Hematopoietic multipotent progenitor cell treated with erythropoietin and hydrocortisone succinate and interleukin-3 and kit ligand, for 8 days (in vitro differentiated cells): ENCODE measurements around the gene MPDZ.

Source experiments
- DNase-seq: peaks from one replicate; pipeline ENCODE4 v3.0.0-alpha.2; 2015

Gene MPDZ

DNA sequence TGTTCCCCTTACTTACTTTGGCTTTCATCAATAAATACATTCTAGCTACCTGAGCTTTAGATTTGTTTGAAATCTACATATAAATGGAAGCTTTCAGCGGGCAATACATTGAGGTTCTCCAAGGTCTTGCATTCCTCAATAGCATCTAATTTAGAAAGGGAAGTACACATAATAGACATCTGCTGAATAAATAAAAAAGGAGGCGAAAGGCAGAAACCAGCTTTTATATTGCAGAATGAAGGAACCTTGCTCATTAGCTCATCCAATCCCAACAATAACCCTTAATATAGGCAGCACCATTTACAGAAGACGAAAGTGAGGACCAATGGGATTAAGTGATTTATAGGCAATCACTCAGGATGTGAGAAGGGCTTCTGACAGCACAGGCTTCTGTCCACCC is 147.5 kb downstream of the MPDZ start:
- no peak for DNase-seq

DNA sequence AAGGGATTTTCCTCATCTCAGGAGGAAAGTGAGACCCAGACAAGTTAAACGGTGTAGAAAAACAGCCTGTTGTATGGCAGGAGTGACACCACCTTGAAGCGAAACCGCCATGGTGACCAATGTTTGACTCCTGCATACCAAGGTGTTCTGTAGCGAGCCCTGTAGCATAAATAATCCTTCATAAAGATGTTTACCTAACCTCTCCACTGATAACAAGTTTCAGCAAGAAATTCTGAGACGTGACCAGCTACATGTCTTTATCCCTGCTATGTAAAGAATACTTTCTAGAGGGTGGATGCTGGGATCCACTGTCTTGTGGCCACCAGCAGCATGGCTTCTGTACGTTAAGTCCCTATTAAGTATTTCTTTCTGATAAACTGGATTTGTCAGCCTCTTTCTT is 148.1 kb downstream of the MPDZ start:
- no peak for DNase-seq

DNA sequence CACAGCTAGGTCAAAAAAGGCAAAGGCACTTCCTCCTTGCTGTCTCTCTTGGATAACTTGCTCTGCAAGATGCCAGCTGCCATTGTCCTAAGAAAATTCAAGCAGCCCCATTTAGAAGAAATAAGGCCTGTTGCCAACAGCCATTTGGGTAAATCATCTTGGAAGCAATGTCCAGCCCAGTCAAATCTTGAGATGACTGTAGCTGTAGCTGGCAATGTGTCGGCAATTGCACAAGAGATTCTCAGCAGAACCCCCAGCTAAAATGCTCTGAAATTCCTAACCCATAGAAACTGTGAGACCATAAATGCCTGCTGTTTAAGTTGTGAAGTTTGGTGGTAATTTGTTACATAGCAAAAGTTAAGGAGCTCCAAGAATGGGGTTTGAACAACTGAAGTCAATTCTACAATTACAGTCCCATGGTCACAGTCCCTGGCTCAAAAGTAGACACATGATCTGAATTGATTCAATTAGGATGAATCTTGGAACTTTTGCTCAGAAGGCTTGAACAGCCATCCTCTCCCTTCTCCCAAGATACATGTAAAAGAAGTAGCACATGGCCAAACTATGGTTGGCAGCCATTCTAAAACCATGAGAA is 151.1 kb downstream of the MPDZ start:
- DNase-seq, result no peak

DNA sequence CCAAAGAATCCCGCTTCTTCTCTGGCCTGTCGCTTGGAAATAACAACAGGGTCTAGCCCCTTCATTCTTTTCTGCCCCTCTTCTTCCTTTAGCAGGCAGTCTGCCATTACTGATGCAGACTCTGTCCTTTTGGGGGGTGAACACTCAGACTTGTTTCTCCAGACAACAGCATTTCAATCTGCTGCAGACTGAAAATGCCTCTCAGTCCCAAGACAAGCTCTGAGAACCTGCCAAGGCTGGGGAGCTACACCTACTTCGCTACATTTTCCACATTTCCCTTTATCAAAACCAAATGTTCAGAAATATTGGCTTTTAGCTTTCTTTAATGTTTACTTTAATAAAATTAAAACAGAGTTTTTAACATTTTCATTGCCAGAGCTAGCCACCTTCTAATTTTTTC is 152.4 kb downstream of the MPDZ start:
- no peak for DNase-seq

DNA sequence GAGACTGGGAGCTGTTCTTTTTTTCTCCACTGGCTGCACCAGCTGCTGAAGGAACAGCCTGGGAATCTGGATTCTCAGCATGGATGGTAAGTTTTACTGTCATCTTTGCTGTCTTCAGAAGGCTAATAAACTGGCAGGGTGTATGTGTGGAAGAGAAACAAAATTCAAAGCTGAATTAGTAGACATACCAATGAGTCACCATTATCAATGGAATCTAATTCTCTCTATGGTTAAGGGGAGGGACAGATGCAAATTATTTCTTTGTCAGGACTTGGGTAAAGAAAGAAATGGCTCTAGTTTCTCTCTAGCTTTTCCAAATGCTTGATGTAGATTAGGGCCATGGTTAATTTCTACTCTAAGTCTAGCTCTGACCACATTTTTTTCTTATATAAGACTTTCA is 154.2 kb downstream of the MPDZ start:
- no peak for DNase-seq

DNA sequence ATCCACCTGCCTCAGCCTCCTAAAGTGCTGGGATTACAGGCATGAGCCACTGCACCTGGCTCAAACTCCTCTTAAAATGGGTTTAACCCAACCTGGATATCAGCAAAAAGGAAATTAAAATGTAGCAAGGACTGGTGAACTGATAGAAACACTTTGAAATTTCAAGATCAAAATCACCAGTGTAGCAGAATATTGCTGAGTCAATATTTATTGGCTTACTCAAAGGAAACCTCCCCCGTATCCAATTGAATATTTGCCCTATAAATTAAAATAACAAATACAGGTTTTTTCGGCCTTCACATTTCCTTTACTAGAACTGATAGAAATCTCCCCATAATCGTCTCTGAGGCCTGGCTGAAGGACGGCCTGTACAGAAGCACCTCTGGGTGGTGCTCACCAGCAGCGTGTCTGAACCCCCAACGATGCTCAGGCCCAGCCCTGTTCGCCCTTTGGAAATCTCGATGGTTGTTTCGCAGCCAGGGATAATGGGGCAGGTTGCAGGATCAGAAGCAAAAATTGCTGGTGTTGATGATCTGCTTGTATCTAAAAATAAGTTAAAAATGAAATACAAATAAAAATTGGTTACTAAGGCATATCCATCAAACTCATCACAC is 156.6 kb downstream of the MPDZ start:
- DNase-seq, result no peak

DNA sequence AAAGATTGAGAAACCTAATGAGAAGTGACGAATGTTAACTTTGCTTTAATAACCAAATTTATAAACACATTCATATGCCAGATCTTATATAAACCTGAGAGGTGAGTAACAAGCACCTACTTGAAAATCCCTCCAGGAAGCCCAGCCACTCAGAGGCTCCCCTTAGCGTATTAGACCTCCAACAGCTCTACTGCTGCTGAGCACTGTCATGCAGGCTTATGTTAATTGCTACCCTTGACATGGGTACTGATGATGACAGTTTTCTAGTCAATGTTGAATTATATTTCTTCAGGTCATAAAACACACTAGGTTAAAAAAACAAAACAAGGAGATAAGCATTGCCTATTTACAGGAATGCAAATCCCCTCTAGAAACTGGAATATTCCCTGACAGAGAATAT is 161.2 kb downstream of the MPDZ start:
- no peak for DNase-seq

DNA sequence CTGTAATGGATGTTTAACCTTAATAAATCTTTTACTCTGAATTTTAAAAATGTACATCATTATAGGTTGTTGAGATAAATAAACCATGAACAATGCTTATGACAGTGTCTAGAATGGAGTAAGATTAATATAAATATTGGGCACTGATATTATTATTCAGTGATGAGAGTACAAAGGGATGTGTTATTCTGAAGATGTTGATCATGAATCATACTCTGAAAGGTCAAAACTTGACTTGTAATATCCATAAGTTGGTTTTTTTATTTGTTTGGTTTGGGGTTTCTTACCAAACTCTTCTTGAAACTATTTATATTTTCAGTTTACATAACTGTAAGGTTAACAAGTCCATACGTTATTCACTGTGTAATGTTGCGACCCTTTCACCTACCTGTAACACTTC is 163.2 kb downstream of the MPDZ start:
- DNase-seq, result no peak

DNA sequence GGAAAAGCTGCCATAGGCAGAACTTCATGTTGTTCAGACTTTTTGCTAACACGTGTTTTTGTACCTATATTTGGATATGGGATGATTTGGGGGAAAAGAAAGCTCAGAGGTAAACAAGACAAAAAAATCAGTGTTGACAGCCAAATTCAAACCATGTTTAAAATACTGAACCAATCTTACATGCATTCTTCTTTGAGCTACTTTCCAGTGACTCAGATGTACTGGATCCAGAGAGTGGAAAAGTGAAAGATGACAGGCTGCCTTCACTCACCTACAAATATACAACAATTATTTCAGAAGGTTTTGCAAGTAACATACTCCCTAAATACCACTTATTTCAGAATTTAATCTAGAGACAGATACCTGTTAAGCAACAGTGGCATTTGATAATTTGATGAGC is 165.7 kb downstream of the MPDZ start:
- DNase-seq, result no peak

DNA sequence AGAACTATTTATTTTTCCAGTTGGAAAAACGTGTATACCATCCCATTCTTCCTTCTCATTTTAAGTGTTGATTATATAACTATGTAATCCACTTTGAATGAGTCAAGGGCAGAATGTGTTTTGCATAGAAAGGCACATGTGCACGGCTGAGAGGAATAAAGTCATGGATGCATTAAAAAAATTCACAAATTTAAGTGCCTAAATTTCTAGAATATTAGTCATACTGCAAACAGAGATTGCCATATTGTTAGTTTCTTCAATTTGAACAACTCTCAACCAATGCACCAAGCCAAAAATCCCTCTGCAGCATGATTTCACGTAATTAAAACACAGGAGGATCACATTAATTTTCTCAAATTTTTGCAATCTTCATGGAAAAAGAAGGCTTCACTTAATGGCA is 166.3 kb downstream of the MPDZ start:
- DNase-seq, result no peak

DNA sequence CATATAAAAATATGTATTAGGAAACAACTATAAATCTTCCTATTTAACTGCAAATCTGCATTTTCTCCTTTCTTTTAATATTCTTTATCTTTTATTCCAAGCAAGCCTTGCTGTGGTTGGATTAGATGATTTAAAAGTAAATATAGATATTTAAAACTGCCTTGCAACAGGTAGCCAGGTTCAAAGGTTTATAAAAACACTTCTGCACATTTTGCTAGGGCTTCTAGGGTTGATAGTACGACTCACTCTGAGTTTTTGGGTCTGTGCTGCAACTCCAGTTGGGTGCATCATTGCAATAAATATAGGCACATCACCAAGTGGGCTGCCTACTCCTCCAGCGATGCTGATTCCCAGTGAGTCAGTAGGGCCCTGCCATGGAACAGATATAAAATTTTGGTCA is 167.7 kb downstream of the MPDZ start:
- no peak for DNase-seq

DNA sequence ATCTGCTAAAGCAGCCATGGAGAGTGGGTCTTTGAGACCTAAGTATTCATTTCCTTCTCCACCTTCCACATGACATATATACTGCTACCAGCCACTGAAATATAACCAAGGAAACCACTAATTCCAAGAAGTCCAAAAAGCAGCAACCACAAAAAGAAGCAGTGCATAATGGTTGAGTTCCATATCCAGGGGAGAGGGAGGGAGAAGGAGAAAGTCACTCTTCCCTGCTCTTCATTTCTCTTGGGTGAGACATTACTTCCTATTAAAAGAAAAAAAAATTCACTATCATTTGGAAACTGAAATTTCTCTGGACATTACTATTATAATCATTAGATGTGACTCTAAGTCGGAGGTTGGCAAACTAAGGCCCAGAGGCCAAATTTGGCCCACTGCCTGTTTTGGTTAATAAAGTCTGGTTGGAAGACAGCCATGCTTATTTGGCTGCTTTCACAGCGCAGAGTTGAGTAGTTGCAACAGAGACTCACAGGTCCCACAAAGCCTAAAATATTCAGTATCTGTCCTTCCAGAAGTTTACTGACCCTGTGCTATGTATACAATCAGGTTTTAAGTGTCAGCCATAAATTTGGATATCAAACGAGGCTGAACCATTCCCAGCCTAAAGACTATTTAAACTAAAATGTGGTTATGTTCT is 168.6 kb downstream of the MPDZ start:
- DNase-seq, result no peak

DNA sequence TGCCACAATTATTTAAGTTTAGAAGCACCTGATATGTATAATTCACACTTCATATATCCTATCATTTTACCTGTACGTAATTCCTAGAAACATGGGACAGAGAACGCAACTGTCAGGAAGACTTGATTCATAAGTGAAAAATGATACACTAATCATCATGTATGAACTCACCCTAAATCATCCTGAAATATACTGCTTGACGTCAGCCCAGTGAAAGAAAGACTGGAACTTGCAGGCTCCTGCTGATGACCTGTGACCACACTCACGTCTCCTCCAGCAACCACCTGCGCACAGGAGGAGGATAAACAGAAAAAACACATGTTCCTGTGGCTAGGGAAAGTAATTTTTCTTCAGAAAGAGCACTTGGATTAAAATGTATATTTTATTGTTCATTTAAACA is 169.7 kb downstream of the MPDZ start:
- no peak for DNase-seq

DNA sequence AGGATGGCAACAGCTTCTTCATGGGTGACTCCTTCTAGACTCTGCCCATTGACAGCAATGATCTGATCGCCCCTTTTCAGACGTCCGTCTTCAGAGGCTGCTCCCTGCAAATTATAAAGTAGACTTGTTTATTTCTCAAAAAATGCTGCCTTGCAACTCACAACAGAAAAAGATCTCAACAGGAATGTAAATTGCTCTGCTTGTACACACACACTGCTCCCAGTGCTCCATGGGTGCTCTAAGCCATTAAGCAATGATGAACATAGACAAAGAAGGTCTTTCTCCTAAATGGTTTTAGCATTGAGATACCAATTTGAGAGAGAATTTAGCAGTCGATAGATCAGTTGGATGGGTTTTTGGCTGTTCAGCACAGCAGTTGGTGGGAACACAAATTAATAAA is 172.5 kb downstream of the MPDZ start:
- no peak for DNase-seq

DNA sequence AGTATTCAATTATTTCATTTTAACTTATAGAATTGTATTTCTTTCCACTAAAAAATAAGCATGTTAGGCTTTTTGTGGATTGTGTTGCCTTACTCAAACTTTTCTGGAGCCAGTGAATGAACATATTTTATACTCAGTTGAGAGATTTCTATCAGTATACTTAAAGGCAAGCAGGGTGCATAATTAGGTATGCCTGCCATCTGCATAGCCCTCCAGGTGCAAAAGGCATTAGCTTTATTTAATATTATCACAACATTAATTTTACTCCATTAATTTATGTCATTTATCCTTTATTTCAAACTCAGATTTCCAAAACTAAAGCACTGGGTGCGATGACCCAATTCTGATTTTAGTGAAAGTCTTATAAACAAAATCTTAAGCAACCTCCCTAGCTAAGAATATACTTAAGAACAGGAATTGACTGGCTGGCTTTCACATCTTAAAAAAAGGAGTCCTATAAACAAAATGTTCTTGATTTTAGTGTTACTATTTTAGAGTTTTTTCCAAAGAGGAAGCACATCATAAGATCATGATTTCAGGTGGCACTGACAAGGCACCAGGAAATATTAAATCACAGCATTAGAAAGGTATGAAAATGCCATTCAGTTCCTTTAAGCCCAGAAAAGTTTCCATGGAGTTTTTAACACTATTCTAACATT is 178.4 kb downstream of the MPDZ start:
- no peak for DNase-seq

DNA sequence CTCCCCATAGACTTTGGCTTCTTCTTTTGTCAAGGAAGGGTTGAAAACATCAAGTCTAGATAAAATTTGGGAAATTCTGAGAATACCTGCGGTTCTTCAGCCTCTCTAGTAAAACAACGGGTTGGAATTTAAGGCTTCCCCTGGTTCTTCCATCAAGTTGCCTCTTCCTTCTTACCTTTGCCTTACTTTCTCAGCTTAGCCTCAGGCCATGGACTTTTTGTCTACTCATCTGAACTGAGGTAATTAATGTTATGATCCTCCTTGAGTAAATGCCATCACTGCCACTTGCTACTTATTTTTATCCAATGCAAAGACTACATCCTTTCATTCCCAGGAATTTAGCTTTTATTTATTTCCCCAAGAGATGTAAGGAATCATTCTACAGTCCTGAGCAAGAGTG is 184.4 kb downstream of the MPDZ start:
- no peak for DNase-seq

DNA sequence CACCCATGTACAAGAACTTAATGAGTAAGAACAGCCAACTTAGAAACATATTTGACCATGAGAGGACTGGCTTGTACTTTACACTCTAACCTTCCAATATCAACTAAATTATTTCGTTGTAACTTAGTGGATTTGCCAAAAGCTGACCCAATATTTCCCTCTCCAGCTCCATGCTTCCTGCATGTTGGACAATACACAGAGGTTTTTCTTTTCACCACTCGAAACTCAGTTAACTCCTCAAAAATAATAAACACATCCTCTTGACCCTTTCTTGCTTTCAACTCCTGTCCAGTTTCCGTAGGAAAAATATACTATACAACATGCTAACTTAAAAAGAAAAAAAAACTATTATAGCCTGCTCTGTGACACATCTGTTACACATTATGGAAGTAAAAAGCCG is 188.9 kb downstream of the MPDZ start:
- no peak for DNase-seq

DNA sequence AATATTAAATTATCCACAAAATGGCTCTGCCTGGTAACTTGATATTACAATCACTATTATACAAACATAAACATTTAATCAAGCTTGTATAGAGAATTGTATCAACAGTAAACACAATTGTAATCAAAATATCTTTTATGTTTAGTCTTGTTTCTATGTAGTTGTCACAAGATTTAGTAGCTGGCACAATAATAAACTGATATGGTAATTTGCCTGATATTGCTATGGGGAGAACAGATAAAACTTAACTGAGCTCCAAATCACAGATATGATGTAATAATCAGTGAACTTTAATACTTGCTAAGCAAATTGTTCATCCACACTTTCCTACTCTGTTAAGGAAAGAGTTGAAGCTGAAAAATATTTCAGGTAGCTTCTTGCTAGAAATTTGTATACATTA is 189.8 kb downstream of the MPDZ start:
- DNase-seq, result no peak

DNA sequence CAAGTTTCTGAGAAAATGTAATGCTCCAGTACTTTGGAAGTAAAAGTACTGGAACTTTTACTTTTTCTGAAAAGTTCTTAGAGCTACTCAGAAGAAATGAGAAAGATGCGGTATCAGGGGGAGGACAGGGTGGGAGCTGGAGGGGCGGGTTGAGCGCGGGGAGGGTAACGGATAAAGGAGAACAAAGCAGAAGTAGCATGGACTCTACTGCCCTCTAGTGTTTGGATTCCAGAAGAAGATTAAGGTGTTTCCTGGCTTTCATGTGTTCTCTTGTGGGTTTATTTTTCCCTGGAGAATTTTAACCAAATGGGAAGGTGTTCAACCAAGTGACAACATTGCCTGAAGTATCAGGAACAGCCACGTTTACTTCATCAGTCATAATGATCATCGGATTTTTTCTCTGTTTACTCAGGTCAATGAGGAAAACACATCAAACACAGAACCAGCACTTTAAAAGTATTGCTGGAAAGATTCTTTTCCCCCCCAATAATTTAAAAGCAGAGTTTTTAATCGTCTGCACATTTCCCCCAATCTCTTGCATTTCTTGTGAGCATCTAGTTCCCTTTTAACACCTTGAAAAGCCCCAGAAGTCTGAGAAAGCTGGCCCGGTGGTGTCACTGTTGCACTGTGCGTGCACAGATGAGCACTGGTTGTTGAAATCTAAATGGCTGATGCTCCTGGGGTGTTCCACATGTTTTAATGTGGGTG is 190.6 kb downstream of the MPDZ start:
- DNase-seq, result peak; percentile 61

DNA sequence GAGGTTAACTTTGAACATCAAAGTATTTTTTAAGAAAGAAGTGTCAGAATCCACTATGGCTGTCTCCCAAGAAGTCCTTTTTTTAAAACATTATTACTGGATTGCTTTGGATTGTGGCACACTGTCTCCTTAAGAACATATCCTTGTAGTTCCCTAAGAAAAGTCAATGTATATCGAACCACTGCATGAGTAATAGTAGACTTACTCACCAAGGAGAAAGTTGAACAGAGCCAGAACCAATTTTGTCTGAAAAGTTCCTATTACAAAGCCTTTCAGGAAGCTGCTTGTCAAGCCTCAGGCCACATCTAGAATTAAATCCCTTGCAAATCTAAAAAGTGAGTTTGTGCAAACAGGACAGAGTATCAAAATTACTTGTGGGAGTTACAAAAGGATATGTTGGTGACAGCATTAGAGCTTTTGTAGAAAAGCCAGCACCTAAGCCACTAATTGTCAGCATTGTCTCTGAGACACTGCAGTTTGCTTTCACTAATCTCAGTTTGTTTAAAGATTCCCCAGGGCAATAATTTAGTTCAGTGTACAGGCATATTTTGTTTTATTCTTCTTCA is 195.4 kb downstream of the MPDZ start:
- DNase-seq, result no peak

DNA sequence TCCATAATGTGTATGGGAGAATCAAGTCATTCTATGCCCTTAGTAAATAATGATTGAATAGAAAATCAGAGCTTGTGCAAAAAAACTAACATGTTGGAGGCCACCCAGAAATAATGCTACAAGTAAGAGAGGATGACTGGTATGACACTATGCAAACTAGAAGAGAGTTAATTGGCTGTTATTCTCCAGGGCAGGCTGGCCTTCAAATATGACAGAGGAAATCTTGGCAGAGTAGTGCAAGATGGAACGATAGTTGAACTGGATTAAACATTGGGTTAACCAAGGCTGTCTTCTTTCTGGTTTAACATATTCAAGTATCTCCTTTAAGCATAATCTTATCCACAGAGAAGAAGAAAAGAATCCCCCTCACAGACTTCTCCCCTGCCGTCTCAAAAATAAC is 196.1 kb downstream of the MPDZ start:
- no peak for DNase-seq

DNA sequence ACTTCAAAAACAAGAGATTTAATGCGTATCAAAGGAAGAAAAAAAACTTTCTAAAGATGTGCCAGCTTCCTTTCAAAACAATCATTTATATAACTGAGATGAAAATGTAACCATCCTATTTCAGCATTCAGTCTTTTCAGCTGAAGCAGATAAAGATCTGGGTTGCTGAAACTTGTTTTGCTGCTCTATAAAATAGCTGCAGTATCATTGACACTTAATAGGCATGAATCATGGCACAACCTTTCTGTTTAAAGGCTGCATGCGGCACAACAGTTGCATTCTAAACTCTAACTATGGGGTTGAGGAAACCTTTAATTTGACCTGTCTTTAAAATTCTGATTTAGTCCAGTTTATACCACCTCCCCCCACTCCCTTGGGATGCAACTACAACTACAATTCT is 196.7 kb downstream of the MPDZ start:
- no peak for DNase-seq

DNA sequence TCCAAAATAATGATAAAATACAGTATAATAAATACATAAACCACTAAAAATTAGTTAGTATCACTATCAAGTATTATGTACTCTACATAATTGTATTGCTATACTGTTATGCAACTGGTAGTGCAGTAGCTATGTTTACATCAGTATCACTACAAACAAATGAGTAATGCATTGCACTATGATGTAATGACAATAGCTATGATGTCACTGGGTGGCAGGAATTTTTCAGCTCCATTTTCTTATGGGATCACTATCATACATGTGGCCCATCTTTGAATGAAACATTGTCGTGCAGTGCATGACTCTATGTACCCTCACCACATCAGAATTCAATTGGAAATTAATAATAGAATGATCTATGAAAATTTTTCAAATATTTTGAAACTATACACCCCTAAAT is 201.3 kb downstream of the MPDZ start:
- no peak for DNase-seq
